Measurements from ENCODE around the gene CC2D1B.

DNA sequence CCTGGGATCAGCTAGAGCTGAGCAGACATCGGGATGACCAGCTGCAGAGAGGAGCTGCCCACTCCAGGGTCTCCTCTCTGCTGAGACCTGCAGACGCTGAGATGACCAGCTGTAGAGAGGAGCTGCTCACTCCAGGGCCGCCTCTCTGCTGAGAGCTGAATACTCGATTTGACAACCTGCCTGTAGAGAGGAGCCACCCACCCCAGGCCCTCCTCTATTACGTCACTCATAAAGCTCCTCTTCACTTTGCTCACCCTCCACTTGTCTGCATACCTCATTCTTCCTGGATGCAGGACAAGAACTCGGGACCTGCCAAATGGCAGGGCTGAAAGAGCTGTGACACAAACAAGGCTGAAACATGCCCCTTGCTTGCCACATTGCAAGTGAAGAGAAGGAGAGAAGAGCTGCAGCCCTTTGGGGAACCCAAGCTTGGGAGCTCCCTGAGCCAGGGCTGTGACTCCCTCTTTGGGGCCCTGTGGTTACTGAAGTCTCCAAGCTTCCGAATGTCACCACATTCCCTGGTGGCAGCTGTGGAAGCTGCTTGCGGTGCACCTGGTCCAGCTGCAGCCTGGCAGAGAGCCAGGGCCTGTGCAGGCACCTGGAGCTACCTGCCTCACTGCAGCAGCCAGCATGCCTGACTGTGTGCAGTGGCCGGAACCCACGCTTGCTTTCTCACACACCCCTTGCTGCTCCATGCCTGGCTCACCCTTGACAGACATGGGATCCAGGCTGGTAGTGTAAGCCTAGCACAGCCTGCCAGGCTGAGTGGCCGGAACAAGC lies 59.6 kb downstream of the CC2D1B start:
- TF ChIP-seq POLR2AphosphoS5 (IDR thresholded peaks at IDR 0.05) (no peak), EP300 (conservative IDR thresholded peaks at IDR 0.05; ENCODE audit: poor library complexity, severe bottlenecking) (no peak)

All from neural cell (in vitro differentiated cells).